HG02571 (cell line): ENCODE results near the gene CAND2.

ENCODE experiments used
- ATAC-seq: cut with Tn5 transposase; IDR thresholded peaks from one replicate; pipeline ENCODE4 v1.9.1; 2021; ENCODE audit warnings: mild to moderate bottlenecking, moderate library complexity; ENCODE audit not compliant: unreplicated experiment

Gene CAND2

DNA sequence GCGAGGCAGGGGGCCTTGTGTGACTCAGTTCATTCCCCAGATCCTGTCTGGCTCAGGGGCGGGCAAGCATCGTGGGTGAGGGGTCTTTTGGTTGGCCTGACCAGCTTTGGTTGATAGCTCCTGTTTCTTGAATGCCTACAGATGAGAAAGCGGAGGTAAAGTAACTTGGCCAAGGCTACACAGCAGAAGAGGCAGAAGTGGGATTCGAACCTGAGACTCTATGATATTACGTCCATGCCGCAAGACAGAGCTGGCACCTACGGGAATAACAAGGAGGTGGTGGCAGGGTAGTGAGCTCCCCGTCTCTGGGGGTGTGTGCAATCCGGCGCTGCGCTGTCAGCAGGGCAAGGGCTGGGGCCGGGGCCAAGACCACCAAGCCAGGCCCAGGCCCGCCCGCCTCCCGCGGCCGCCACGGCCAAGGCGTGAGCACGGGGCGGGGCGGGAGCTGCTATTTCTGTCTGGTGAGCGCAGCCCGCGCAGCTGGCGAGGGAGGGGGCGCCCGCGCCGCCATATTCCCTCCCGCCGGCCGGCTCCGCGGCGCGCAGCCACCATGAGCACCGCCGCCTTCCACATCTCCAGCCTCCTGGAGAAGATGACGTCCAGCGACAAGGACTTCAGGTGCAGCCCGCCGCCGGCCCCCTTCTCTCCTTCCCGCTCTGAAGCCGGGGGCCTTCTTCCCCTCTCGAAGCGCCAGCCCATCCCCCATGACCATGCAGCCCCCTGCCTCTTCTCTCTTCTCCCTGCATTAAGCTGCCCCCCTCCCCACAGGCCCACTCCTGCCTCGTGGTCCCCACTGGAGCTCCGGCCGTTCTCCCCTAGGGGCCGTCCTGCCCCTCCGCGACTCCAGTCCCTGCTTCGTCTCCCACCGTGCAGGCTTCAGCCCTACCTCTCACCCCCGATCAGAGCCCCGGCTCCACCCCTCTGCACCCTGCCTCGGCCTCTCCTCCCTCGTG, at the start of gene CAND2:
CAND2 (plus strand) TSS at position 510 of the 953 bp plus-strand sequence; CDS start at position 551, 41 bp downstream.
- ATAC-seq, result no peak

GRCh38 chr3:12748477-12748876, 48.0 kb upstream of the CAND2 start:
- ATAC-seq, result no peak

DNA sequence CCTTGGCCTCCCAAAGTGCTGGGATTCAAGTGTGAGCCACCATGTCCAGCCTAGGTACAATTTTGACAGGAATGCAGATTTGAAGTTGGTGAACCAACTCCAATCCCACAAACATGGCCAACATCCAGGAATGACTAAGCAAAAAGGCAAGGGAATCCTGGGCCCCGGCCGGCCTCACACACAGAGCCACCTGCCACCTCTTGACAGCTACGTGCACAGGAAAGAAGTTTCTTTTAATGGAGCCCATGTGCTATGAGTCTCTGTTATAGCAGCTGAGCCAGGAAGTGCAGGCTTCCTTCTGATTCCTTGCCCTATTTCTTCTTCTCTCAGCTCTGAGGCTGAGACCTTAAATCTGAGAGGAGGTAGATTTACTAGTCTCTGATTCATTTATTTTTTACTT, 46.3 kb upstream of the CAND2 start:
- no peak for ATAC-seq

DNA sequence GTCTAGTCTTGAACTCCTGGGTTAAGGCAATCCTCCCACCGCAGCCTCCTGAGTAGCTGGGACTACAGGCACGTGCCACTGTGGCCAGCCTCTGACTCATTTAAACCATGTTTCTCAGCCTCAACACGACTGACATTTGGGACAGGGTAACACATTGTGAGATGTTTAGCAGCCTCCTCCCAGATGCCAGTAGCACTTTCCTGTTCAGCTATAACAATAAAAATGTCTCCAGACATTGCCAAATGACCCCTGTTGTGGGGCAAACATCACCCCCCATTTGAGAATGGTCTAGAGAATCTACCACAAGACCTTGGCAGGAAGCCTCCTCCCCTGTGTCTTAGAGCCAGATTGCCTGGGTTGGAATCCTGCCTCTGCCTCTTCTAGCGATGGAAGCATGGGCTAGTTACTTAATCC, 45.8 kb upstream of the CAND2 start:
- ATAC-seq, result no peak

DNA sequence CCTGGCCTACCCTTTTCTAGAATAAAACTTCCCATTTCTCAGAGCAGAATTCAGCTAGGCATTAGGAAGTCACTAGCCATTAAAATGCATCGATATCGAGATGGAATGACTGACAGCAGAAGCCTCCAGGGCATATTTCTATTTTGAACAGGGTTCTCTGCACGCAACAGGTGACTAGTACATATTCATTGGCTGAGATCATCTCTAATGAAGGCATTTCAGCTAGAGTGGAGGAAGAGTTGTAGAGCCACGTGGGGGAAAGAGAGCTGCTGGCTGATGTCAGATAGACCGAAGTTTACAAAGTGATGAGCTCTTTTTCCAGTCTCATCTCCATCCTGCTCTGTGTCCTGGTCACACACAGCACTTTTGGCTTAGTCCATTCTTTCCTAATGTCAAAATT, 44.9 kb upstream of the CAND2 start:
- ATAC-seq, result no peak

GRCh38 chr3:12752102-12752501, 44.4 kb upstream of the CAND2 start:
- ATAC-seq, result no peak

DNA sequence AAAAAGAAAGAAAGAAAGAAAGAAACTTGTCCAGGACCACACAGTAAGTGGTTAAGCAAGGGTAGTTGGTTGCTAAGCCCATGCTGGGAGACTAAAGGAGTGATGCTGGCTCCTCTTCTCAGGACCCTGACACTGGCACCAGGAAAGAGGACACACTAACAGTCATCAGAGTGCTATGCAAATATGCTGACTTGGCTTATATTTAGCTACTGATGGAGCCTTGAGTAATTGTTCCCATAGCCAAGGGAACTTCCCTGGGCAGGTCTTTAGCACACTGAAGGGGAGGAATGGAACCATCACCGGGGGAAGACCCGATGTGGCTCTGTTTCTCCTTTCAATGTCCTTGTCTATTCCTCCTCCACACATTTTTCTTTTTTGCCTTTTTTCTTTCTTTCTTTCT, 43.7 kb upstream of the CAND2 start:
- ATAC-seq, result no peak

DNA sequence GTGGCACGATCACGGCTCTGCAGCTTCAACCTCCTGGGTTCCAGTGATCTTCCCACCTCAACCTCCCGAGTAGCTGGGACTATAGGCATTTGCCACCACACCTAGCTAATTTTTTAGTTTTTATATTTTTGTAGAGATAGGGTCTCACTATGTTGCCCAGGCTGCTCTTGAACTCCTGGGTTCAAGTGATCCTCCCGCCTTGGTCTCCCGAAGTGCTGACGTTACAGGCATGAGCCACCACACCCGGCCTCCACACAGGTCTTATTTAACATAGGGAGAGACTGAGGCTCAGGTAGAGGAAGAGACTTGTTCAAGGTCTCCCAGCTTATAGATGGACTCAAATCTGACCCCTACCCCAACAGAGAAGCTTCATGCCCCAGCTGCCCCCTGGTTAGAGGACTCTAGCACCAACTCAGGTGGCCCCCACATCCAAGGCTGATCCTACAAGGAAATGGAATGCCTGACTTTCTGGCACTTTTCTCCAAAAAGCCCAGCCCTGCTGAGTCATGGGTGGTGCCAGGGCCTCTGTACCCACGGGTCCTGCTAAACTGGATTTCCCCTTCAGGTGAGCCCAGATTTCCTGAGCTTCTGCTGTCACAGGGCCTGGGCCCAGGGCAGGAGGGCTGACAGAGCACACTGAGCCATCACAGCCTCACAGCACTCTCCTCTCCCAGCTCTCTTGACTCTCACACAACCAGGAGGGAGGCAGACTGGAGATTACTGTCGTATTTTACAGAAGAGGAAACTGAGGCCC, 43.0 kb upstream of the CAND2 start:
- ATAC-seq, result no peak

- ATAC-seq, result no peak
These were observed 42.2 kb upstream of the CAND2 start for GRCh38 chr3:12754313-12754712.

DNA sequence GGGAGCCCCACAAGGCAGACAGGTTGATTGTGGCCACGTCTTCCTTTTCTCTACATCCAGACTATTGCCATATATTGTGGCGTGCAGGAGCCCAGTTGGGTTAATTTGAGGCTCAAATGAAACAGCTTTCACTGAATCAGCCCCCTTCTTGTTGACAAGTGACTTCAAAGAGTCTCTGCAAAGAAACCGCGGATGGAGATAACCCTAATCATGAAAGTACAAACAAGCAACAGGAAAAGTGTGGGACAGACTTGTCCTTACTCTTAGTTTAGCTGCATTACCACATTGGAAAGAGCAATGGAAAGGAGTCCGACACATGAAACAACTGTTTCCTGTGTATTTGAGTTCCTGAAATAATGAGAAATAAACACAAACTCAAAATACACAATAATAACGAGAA, 40.7 kb upstream of the CAND2 start:
- ATAC-seq, result no peak

GRCh38 chr3:12756175-12756574, 40.3 kb upstream of the CAND2 start:
- no peak for ATAC-seq

DNA sequence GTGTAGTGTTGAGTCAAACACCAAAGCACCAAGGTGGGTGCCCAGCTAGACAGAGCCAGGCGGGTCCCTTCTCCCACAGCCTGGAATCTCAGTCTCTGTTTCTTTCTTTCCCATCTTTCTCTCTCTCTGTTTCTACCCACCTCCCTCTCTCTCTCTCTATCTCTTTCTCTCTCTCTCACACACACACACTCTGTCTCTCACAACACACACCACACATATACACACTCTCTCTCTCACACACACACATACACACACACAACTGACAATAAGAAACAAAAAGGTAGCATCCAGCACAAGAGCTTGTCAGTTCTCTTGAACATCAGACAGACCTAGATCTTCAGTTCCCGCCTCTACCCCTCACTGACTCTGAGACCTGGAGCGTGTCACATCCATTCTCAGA, 39.8 kb upstream of the CAND2 start:
- ATAC-seq, result no peak

DNA sequence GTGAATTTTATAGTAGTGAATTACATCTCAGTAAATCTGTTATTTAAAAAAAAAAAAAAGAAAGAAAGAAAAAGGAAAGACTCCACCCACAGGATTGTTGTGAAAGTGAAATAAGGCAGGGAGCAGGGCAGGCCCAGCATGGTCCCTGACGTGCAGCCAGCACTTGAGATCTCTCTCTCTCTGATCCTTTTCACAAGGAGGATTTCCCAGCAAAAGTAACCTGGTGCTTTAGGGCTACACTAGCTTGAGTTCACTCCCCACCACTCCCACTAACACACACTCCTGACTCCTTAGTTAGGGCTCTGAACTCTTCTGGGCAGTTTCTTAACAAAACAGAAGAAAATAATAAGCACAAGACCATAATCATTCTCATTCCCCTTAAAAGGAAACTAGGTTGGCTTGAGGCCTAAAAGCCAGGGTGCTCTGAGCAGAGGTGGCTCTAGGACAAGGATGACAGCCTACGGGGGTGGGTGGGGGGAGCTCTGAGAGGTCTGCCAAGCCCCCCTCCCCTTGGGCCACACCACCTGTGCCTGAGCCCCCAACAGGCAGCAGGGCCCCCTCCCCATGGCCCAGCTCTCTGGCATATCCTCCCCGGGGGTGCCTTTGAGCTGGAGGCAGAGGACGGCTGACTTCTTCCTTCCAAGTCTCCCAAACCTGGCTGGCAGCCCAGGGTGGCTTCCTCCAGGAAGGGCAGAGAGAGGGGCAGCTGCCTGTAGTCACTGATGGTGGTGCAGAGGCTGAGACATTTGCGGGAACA, 38.3 kb upstream of the CAND2 start:
- no peak for ATAC-seq

- no peak for ATAC-seq
These were observed 37.3 kb upstream of the CAND2 start, which contains the start of gene TMEM40 for GRCh38 chr3:12759097-12759679. Gene TMEM40, minus strand, starts transcription at chr3:12759259. Its CDS starts 9,427 bp downstream, at chr3:12749832.

GRCh38 chr3:12759693-12760565, 36.6 kb upstream of the CAND2 start:
- no peak for ATAC-seq

DNA sequence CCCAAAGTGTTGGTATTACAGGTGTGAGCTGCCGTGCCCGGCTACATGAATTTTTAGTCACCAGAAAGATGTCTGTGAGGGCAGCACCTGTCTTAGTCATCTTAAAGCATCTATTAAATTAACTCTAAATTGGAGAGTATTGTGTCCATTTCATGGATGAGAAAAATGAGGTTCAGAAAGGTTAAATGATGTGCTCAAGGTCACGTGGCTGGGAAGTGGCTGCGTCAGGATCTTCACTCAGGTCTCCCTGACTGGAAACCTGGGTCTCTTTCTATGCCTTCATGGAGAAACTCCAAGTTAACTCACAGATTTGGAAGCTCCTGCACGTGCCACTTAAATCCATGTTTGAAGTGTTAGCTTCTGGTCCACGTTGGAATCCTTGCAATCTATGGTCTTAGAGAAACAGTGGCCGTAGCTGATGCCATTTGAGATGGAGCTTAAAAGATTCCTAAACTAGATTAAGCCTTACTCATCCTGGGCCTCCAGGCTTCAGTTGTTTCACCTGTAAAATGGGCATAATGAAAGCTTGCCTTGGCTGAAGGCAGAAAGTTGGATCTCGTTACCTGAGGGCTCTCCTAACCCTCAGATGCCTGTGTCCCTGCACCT, 32.2 kb upstream of the CAND2 start:
- ATAC-seq, result no peak

DNA sequence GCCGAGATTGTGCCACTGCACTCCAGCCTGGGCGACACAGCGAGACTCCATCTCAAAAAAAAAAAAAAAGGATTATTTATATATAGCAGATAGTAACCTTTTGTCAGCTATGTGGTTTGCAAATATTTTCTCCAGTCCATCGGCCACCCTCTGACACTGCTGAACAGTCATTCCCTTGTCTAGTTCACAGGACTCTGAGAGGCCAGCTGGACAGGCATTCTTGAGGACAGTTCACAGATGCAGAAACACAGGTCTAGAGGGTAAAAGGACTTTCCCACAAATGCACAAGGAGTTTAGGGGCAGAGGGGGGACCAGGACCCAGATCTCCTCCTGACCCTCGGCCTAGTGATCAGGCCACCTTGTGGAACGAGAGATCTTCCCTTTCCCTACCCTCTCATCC, 29.9 kb upstream of the CAND2 start:
- no peak for ATAC-seq

GRCh38 chr3:12768579-12769527, 27.6 kb upstream of the CAND2 start:
- no peak for ATAC-seq
